PFSK-1 (cell line): ENCODE results near the gene OSM.

Experiments
- FOXP2 ChIP-seq: optimal IDR thresholded peaks from 2 replicates; pipeline ENCODE3; 2011; ENCODE audit warnings: borderline replicate concordance, control low read depth, inconsistent platforms; ENCODE audit not compliant: insufficient read depth; ENCODE audit errors: extremely low read length, extremely low read depth
- POLR2AphosphoS5 ChIP-seq: IDR thresholded peaks from 2 replicates; pipeline ENCODE4 v1.6.1; 2012; ENCODE audit warnings: low read depth, mild to moderate bottlenecking, control low read depth, low read length, moderate library complexity
- SIN3A ChIP-seq: IDR thresholded peaks from 2 replicates; pipeline ENCODE4 v1.6.1; 2012; ENCODE audit warnings: mild to moderate bottlenecking, low read length, moderate library complexity, borderline replicate concordance; ENCODE audit not compliant: insufficient read depth
- TAF1 ChIP-seq: IDR thresholded peaks from 2 replicates; pipeline ENCODE4 v1.6.1; 2012; ENCODE audit warnings: low read length, control low read depth, borderline replicate concordance; ENCODE audit not compliant: insufficient read depth
- TF ChIP-seq, protein P1 (sequence below), 2 experiments: IDR thresholded peaks; 2 replicates each; pipeline versions ENCODE4 v1.6.1 to v1.8.0; 2011 to 2012; ENCODE audit warnings: low read depth in 2 of 2, low read length in 2 of 2, control low read depth in 1 of 2, inconsistent platforms in 1 of 2, mild to moderate bottlenecking in 1 of 2, moderate library complexity in 1 of 2; ENCODE audit not compliant: insufficient read depth in 1 of 2

Gene OSM

DNA sequence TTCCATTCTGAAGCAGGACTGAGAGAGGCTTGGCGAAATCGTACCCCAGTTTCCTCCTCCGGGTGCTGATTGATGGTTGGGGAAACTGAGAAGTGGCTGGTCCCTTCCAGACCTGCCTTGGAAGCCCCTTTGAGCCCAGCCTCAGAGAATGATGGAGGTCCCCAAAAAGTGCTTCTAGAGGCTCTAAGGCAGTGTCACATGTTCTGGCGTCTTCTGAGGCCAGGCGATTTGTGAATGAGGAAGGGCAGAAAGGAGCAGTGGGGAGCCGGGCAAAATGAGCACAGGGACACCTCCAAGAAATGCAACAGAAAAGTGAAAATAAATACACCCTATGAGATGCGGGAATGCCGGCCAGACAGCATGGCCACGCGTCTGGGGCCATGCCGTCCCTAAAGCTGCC, 19.1 kb downstream of the OSM start:
- TF ChIP-seq FOXP2 (no peak), POLR2AphosphoS5 (no peak), SIN3A (no peak), TAF1 (no peak)
- TF ChIP-seq, protein P1, sequence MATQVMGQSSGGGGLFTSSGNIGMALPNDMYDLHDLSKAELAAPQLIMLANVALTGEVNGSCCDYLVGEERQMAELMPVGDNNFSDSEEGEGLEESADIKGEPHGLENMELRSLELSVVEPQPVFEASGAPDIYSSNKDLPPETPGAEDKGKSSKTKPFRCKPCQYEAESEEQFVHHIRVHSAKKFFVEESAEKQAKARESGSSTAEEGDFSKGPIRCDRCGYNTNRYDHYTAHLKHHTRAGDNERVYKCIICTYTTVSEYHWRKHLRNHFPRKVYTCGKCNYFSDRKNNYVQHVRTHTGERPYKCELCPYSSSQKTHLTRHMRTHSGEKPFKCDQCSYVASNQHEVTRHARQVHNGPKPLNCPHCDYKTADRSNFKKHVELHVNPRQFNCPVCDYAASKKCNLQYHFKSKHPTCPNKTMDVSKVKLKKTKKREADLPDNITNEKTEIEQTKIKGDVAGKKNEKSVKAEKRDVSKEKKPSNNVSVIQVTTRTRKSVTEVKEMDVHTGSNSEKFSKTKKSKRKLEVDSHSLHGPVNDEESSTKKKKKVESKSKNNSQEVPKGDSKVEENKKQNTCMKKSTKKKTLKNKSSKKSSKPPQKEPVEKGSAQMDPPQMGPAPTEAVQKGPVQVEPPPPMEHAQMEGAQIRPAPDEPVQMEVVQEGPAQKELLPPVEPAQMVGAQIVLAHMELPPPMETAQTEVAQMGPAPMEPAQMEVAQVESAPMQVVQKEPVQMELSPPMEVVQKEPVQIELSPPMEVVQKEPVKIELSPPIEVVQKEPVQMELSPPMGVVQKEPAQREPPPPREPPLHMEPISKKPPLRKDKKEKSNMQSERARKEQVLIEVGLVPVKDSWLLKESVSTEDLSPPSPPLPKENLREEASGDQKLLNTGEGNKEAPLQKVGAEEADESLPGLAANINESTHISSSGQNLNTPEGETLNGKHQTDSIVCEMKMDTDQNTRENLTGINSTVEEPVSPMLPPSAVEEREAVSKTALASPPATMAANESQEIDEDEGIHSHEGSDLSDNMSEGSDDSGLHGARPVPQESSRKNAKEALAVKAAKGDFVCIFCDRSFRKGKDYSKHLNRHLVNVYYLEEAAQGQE (IDR thresholded peaks at IDR 0.05; ENCODE audit: insufficient read depth in 1 of 2, low read depth in 2 of 2, low read length in 2 of 2) = no peak

- TF ChIP-seq, protein P1 (IDR thresholded peaks at IDR 0.05; ENCODE audit: insufficient read depth in 1 of 2, low read depth in 2 of 2, low read length in 2 of 2) = no peak
- TF ChIP-seq POLR2AphosphoS5 (no peak), TAF1 (no peak), FOXP2 (no peak), SIN3A (no peak)
These were observed 19.8 kb downstream of the OSM start for GRCh38 chr22:30246814-30247376.

DNA sequence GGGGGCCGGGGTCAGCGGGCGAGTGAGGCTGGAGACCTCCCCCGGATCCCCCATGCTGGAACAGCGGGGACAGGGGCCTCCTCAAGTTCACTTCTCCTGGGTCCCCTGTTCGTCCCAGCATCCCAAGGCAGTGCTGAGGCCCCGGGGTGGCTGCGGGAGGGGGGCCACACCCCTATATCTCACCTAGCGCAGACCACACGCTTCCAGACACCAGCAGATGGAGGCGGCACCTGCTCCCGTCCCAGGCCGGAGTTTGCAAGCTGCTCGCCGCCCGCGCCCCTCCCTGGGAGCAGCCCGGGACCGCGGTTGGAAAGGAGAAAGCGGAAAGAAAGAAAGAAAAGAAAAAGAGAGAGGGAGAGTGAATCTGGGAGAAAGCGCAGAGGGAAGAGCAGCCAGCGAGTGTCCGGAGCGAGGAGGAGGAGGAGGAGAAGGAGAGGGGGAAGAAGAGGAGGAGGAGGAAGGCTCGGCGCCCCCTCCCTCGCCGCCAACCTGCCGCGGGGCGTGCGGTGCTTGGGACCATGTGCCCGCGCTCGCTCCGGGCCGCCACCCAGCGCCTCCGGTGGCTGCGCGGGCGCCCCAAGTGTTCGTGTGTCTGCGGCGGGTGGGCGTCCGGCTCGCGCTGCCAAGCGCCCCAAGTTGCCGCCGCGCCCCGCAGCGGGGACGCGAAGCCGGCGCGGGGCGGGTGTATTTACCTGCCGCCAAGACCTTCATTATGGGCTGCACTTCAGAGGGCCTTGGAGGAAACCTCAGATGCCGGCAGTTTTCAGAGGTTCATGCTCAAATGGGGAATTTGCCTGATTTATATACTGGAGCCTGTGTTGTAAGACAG, 20.5 kb downstream of the OSM start, which contains the start of gene LIF:
Gene LIF (minus strand): TSS at position 775 of the 829 bp plus-strand sequence. CDS start 64 bp downstream, at position 711.
- no peak for TF ChIP-seq FOXP2
- no peak for TF ChIP-seq TAF1
- TF ChIP-seq SIN3A = no peak
- no peak for TF ChIP-seq POLR2AphosphoS5
- TF ChIP-seq, protein P1 (IDR thresholded peaks at IDR 0.05; ENCODE audit: insufficient read depth in 1 of 2, low read depth in 2 of 2, low read length in 2 of 2) = no peak

GRCh38 chr22:30245181-30245984, 21.3 kb downstream of the OSM start:
- TF ChIP-seq FOXP2 (no peak), POLR2AphosphoS5 (no peak), TAF1 (no peak), SIN3A (no peak)
- TF ChIP-seq, protein P1 (IDR thresholded peaks at IDR 0.05; ENCODE audit: insufficient read depth in 1 of 2, low read depth in 2 of 2, low read length in 2 of 2) = no peak
